Fibroblast of mammary gland (primary cell): ENCODE results near the gene ZNF830.

Experiments used
- DNase-seq: peaks from one replicate; pipeline ENCODE4 v3.0.0-alpha.2; 2010; ENCODE audit warnings: low read depth
- H3K4me3 ChIP-seq: 2 replicates; pipeline ENCODE4 v1.5.1; 2011; ENCODE audit warnings: low read depth, mild to moderate bottlenecking, low read length, moderate library complexity; ENCODE audit not compliant: control insufficient read depth
- TF ChIP-seq, protein P1 (sequence below): conservative IDR thresholded peaks from 2 replicates; pipeline ENCODE4 v1.5.1; 2011; ENCODE audit warnings: low read depth, low read length, inconsistent platforms; ENCODE audit not compliant: control insufficient read depth, insufficient read depth

Gene ZNF830

DNA sequence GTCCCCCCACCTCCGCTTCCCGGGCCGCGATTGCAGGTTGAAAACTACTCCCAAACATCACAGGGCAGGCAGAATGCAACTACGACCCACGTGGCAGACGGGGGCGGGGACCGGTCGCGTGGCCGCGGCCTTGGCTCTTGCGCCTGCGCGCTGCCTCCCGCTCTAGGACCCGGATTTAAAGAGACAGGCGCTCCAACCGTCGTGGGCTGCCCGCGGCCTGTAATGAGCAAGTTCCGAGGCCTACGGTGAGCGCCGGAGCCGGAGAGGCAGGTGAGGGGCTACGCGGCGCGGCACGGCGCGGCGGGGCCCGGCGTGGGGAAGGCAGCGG, 19.0 kb downstream of the ZNF830 start, which contains the start of gene LIG3:
Gene LIG3, plus strand, starts transcription at position 160 of the 328 bp plus-strand sequence. CDS start 2,494 bp downstream, outside the sequence.
- DNase-seq, result peak; percentile 92
- H3K4me3 ChIP-seq, result peak within 1 kb of the TSS; percentile 71
- TF ChIP-seq, protein P1, sequence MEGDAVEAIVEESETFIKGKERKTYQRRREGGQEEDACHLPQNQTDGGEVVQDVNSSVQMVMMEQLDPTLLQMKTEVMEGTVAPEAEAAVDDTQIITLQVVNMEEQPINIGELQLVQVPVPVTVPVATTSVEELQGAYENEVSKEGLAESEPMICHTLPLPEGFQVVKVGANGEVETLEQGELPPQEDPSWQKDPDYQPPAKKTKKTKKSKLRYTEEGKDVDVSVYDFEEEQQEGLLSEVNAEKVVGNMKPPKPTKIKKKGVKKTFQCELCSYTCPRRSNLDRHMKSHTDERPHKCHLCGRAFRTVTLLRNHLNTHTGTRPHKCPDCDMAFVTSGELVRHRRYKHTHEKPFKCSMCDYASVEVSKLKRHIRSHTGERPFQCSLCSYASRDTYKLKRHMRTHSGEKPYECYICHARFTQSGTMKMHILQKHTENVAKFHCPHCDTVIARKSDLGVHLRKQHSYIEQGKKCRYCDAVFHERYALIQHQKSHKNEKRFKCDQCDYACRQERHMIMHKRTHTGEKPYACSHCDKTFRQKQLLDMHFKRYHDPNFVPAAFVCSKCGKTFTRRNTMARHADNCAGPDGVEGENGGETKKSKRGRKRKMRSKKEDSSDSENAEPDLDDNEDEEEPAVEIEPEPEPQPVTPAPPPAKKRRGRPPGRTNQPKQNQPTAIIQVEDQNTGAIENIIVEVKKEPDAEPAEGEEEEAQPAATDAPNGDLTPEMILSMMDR, result no peak

DNA sequence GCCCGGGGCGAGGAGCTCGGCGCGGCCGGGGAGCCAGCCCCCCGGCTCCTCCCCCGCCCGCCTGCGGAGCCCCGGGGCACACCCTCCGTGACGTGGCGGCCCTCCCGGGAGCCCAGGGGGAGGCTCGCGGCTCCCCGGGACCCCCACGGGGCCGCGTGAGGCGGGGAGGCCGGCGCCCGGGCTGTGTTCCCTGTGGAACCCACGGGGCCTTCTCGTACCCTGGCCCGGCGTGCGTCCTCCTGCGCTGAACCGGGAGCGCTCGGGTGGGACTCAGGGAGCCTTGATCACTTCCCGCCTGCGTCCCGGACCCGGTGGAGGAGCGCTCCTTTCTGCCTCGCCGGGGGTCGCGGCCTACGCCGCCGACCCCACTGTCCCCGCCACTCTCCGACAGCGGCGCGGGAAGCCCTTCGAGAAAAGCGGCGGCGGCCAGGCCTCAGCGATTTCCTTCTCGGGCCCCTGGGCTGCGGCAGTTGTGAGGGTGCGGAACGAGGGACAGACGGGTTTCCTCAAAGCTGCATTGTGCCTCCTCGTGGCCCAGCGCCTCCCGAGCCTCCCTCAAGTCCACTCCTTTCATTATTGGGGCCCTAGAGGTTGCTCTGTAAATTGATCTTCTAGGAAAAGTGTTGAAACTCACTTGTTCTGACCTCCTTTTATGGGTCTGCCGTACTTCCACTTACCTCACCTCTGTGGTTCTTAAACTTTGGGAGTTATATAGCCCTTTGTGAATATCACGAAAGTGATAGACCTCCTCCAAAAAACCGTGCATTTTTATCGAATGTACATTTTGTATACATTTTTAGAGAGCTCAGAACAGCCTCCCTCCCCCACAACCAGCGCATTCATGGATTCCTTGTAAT, 19.6 kb downstream of the ZNF830 start:
- TF ChIP-seq, protein P1, result peak; percentile 36
- DNase-seq, result peak; percentile 83
- H3K4me3 ChIP-seq, result peak overlapping the region; percentile 71

DNA sequence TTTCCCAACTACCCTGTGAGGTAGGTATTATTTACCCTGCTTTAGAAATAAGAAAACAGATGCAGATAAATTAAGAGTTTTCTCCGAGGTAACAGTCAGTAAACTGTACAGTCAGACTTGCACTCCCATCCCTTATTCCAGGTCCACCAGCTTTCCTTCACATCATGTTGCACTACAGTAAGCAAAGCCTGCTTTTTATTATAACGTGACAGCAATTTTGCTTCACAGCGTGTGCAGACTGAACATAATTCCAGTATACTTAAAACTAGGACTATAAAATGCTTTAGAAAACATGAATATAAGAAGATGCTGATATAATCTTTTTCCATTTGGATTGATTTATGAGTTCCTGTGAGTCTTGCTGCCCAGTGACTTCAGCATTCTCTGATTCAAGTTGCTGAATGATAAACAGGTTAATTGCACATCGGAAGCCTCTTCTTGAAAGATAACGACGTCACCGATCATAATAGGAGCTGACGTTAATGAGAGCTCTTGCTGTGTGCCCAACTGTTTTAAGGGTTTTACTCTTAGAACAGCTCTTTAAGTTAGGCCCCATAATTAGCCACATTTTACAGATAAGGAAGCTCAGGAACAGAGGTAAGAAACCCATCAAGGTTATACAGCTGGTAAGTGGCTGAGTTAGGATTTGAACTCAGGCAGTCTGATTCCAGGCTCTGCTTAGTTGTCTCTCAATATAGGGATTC, 20.4 kb downstream of the ZNF830 start:
- peak; percentile 68 for DNase-seq
- TF ChIP-seq, protein P1, result no peak
- H3K4me3 ChIP-seq, result peak overlapping the region; percentile 71

DNA sequence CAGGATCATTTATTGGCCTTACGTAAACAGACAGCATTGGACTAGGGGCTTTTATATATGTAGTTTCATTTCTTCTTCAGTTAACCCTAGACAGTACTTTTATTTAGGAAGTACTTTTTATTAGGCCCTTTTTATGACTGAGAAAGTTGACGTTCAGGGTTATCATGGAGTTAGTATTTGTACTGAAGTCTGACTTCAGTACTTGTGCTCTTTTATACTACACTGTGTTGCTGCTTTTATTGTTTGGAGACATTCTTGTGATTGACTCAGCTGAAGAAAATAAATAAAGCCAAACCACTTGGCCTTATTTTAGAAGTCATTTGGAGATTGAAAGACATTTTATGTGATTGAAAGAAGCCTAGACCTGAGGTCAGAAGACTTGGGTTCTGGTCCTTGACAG, 25.9 kb downstream of the ZNF830 start:
- TF ChIP-seq, protein P1, result no peak
- no peak overlapping the region for H3K4me3 ChIP-seq
- DNase-seq, result no peak

DNA sequence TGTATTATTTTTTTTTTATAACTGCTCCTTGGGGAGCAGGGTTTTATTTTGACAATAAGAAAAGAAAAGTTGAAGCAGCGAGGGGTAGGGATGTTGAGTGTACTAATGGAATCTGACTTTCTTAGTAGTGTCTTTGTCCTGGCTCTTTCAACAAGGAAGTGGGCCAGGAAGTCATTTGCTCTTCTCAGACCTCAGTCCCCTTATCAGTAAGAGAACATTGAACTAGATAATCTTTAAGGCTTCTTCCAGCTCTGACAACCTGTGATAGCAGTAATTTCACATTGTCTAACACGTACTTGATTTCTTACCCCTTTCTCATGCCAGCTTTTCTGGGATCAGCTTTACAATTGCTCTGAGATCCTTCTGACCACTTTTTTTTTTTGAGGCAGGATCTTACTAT, 27.3 kb downstream of the ZNF830 start:
- DNase-seq, result no peak
- H3K4me3 ChIP-seq, result no peak overlapping the region
- TF ChIP-seq, protein P1, result no peak

DNA sequence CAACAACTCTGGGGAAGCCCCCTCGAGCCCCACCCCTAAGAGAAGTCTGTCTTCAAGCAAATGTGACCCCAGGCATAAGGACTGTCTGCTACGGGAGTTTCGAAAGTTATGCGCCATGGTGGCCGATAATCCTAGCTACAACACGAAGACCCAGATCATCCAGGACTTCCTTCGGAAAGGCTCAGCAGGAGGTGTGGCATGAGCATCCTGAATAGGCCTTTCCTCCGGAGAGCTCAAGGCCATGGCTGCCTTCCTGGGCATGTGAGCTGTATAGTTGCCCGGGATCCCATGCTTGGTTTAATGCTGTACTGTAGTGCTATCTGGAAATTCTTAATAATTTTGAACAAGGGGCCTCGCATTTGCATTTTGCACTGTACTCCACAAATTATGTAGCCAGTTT, 28.1 kb downstream of the ZNF830 start:
- no peak for DNase-seq
- TF ChIP-seq, protein P1, result no peak
- H3K4me3 ChIP-seq, result no peak overlapping the region
